Ishikawa (cell line): ENCODE measurements around the gene VWF.

Source experiments
- EP300 ChIP-seq: IDR thresholded peaks from 2 replicates; pipeline ENCODE4 v1.6.1; 2012; ENCODE audit warnings: borderline replicate concordance
- TEAD4 ChIP-seq: IDR thresholded peaks from 2 replicates; pipeline ENCODE4 v1.6.1; 2012

GRCh38 chr12:5912011-5912410, 212.5 kb downstream of the VWF start:
- TF ChIP-seq TEAD4 (no peak), EP300 (no peak)
